Measurements from ENCODE around the gene PTPA.
"Not testable (repeated sequence)": the region's sequence is repeated elsewhere in the genome, so short reads cannot be mapped to it uniquely, and the experiment has no call there.

Gene PTPA

GRCh38 chr9:129109537-129109903, 1.7 kb upstream of the PTPA start:
- DNase-seq (ENCODE audit: low read depth): no peak

- no peak for DNase-seq (ENCODE audit: low read depth)
These were observed 1.1 kb upstream of the PTPA start for GRCh38 chr9:129109952-129110739.

- DNase-seq (ENCODE audit: low read depth): no peak
These were observed 425 bp downstream of the PTPA start for GRCh38 chr9:129111528-129112151.

- DNase-seq (ENCODE audit: low read depth): not testable (repeated sequence)
These were observed 1.3 kb downstream of the PTPA start for GRCh38 chr9:129112526-129112925.

GRCh38 chr9:129113645-129114304, 2.6 kb downstream of the PTPA start:
- no peak for DNase-seq (ENCODE audit: low read depth)

GRCh38 chr9:129118799-129119198, 7.6 kb downstream of the PTPA start:
- no peak for DNase-seq (ENCODE audit: low read depth)

GRCh38 chr9:129121483-129121882, 10.3 kb downstream of the PTPA start:
- DNase-seq (ENCODE audit: low read depth): no peak

- no peak for DNase-seq (ENCODE audit: low read depth)
These were observed 10.9 kb downstream of the PTPA start for GRCh38 chr9:129122133-129122532.

GRCh38 chr9:129122976-129123375, 11.8 kb downstream of the PTPA start:
- DNase-seq (ENCODE audit: low read depth): not testable (repeated sequence)

- no peak for DNase-seq (ENCODE audit: low read depth)
These were observed 13.4 kb downstream of the PTPA start for GRCh38 chr9:129124506-129125069.

- no peak for DNase-seq (ENCODE audit: low read depth)
These were observed 14.3 kb downstream of the PTPA start for GRCh38 chr9:129125478-129125877.

- no peak for DNase-seq (ENCODE audit: low read depth)
These were observed 15.8 kb downstream of the PTPA start for GRCh38 chr9:129126749-129127618.

- no peak for DNase-seq (ENCODE audit: low read depth)
These were observed 17.5 kb downstream of the PTPA start for GRCh38 chr9:129128689-129129088.

- DNase-seq (ENCODE audit: low read depth): not testable (repeated sequence)
These were observed 19.1 kb downstream of the PTPA start for GRCh38 chr9:129130271-129130670.

- no peak for DNase-seq (ENCODE audit: low read depth)
These were observed 19.6 kb downstream of the PTPA start for GRCh38 chr9:129130791-129131190.

GRCh38 chr9:129131300-129132145, 20.3 kb downstream of the PTPA start:
- peak; percentile 71 for DNase-seq (ENCODE audit: low read depth)

GRCh38 chr9:129133082-129133481, 21.9 kb downstream of the PTPA start:
- no peak for DNase-seq (ENCODE audit: low read depth)

GRCh38 chr9:129135476-129135875, 24.3 kb downstream of the PTPA start:
- DNase-seq (ENCODE audit: low read depth): no peak

GRCh38 chr9:129136446-129137035, 25.3 kb downstream of the PTPA start:
- no peak for DNase-seq (ENCODE audit: low read depth)
